HG03439 (cell line): ENCODE results near the gene CCM2.
"Not testable (repeated sequence)": the region's sequence is repeated elsewhere in the genome, so short reads cannot be mapped to it uniquely, and the experiment has no call there.

Experiments used
- ATAC-seq: cut with Tn5 transposase; IDR thresholded peaks from one replicate; pipeline ENCODE4 v1.9.1; 2021; ENCODE audit warnings: mild to moderate bottlenecking, moderate library complexity; ENCODE audit not compliant: unreplicated experiment

The CCM2 gene

GRCh38 chr7:45098983-45099839 lies 99.2 kb downstream of the CCM2 start:
- no peak for ATAC-seq

- no peak for ATAC-seq
Observed at GRCh38 chr7:45099891-45100760, 100.1 kb downstream of the CCM2 start.

GRCh38 chr7:45100761-45101480 lies 100.9 kb downstream of the CCM2 start:
- no peak for ATAC-seq

DNA sequence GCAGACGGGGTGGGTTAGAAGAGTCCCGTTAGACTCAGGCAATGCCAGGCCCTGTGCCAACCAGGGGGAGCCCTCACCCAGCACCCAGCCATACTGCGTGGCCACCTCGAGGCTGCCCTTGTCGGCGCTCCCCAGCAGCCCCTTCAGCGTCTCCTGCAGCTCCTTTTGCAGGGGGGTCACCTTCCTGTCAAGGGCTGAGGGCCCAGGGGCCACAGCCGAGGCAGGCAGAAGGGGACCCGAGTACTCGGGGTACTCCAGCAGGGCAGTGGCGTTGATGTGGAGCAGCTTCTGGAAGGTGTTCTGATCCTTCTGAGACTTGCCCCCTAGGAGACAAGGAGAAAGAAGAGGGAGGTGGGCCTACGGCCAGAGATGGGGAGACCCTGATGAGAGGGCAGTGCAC lies 101.7 kb downstream of the CCM2 start:
- no peak for ATAC-seq

DNA sequence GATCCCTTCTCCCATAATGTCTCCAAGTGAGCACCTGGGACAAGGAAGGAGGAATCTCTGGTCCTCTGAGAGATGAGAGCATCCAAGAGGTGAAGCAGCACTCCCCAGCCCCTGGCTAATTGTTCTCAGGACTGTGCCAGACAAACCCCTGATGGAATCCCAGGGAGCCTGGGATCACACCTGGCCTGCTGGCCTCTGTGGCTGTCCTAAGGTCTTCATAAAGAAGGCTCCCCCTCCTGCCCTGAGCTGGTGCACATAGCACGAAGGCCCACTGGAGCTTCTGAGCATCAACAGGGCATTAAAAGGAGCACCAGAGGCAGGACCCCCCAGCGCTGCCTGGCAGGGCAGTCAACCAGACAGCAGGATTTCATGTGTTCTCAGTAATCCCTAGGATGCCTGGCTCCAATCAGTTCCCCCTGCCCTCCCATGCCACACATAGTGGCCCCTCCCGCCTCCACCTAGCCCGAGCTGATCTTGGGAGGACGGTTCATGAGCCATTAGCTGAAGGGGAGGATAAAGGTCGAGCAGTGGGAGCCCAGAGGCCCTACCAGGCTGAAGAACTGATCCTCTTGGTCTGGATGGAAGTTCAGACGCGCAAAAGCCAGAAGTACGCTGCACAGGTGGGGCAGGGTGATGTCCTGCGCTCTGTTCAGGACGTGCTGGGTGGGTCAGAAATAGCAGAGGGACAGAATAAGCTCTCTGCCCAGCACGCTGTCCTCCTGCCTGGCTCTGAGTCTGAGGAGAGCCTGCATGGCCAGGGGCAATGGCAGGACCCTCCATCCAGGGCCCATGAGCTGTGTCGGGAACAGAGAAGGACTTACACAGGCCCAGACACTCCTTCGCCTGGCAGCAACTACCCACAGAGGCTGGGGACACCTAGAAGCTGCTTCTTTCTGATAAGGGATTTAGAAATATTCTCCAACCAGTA lies 103.0 kb downstream of the CCM2 start:
- ATAC-seq, result no peak

GRCh38 chr7:45103958-45104843 lies 104.2 kb downstream of the CCM2 start:
- ATAC-seq, result no peak

DNA sequence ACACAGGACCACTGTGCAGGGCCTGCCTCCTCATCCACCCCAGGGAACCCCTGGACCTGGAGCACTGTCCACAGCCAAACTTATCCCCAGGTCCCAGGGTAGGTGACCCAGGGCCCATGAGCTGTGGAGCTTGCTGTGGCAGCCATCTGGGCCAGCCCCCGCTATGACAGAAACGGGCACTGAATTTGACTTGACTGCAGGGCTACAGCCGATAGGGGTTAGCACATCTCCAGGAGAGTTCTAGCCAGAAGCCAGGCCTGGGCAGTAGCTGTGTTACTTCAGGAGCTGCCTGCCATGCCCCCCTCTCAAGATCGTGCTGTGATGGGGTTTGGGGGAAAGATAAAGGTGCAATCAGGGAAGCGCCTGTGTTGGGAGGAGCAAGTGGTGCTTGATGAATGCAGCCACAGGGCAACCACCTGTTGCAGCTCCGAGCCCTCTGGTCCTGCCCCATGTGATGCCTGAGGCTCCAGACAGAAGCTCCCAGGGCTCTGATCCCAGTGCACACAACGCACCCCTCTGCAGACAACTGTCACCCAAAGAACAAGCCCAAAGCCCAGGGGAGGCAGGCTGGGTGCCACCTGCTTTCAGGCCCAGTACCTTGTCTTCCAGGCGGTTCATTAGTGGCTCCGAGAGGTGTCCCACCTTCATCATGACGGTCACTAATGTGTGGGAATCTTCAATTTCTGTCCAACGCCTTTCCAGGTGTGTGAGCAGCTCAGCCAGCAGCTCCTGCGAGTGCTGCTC lies 105.0 kb downstream of the CCM2 start:
- ATAC-seq, result no peak

GRCh38 chr7:45105588-45106188 lies 105.7 kb downstream of the CCM2 start:
- no peak for ATAC-seq

- ATAC-seq, result no peak
Observed at GRCh38 chr7:45106820-45107219, 106.8 kb downstream of the CCM2 start.

GRCh38 chr7:45107356-45107755 lies 107.4 kb downstream of the CCM2 start:
- ATAC-seq, result no peak

DNA sequence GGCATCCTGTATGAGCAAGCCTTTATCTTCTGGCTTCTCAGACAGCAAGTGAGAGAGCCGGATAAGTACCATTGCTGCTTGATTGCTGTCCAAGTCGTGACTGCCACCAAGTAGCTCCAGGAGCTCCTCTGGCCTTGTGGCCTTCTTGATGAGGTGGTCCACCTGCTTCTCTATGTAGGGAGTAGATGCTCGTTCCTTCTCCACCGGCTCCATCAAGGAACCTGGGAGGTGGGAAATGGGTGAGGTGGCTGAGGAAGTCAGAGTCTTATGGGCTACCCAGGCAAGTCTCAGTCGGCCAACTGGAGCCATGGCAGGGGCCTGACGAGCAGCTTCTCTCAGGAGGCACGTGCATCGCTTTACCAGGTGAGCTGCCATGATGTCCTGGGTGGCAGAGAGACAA lies 108.9 kb downstream of the CCM2 start:
- ATAC-seq, result no peak

- ATAC-seq, result peak; percentile 96
Observed at GRCh38 chr7:45111298-45112223, 111.6 kb downstream of the CCM2 start, which contains the start of gene TBRG4. Gene TBRG4, minus strand, starts transcription at chr7:45111697. Its CDS starts 2,460 bp downstream, at chr7:45109237.

GRCh38 chr7:45112648-45113047 lies 112.6 kb downstream of the CCM2 start:
- ATAC-seq, result no peak

DNA sequence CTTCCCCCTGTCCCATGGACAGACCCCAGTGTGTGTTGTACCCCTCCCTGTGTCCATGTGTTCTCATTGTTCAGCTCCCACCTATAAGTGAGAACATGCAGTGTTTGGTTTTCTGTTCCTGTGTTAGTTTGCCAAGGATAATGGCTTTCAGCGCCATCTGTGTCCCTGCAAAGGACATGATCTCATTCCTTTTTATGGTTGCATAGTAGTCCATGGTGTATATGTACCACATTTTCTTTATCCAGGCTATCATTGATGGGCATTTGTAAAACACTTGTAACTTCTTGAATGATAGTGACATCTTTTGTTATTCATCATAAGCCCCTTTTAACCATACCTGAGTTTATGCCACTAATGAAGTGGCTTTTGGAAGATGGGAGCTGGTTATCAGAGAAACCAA lies 114.3 kb downstream of the CCM2 start:
- not testable (repeated sequence) for ATAC-seq

- no peak for ATAC-seq
Observed at GRCh38 chr7:45114926-45115325, 114.9 kb downstream of the CCM2 start.

DNA sequence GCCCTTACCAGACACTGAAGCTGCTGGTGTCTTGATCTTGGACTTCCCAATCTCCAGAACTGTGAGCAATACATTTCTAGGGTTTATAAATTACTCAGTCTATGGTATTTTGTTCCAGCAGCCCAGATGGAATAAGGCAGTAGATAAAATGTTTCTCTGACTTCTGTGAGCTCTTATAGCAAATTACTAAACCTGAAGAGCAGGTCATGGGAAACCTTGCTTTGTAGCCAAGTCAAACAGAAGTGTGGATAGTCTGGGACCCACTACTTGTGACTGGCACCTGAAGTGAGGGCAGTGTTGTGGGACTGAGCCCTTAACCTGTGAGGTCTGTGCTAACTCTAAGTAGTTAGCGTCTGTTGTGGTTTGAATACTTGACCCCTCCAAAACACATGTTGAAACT lies 116.0 kb downstream of the CCM2 start:
- no peak for ATAC-seq

- no peak for ATAC-seq
Observed at GRCh38 chr7:45117582-45117981, 117.6 kb downstream of the CCM2 start.
